GM18519 (cell line): ENCODE measurements around the gene MEIS1.

ENCODE experiments used
- ATAC-seq: cut with Tn5 transposase; IDR thresholded peaks from one replicate; pipeline ENCODE4 v1.9.1; 2021; ENCODE audit warnings: mild to moderate bottlenecking, moderate library complexity; ENCODE audit not compliant: unreplicated experiment, low FRiP score

The MEIS1 gene

GRCh38 chr2:66497431-66498288 is 62.7 kb downstream of the MEIS1 start:
- no peak for ATAC-seq

GRCh38 chr2:66498289-66498975 is 63.5 kb downstream of the MEIS1 start:
- ATAC-seq: no peak

- ATAC-seq: no peak
These were observed 66.3 kb downstream of the MEIS1 start for GRCh38 chr2:66501267-66501666.

GRCh38 chr2:66506265-66506664 is 71.3 kb downstream of the MEIS1 start:
- no peak for ATAC-seq

- ATAC-seq: no peak
These were observed 72.8 kb downstream of the MEIS1 start for GRCh38 chr2:66507673-66508201.

GRCh38 chr2:66508484-66509071 is 73.7 kb downstream of the MEIS1 start:
- ATAC-seq: no peak

- no peak for ATAC-seq
These were observed 74.4 kb downstream of the MEIS1 start for GRCh38 chr2:66509326-66509811.

- ATAC-seq: no peak
These were observed 77.7 kb downstream of the MEIS1 start for GRCh38 chr2:66512626-66513025.

GRCh38 chr2:66515743-66516142 is 80.8 kb downstream of the MEIS1 start:
- ATAC-seq: no peak

GRCh38 chr2:66516499-66516898 is 81.6 kb downstream of the MEIS1 start:
- ATAC-seq: no peak

- no peak for ATAC-seq
These were observed 82.8 kb downstream of the MEIS1 start for GRCh38 chr2:66517772-66518171.

GRCh38 chr2:66519264-66519843 is 84.4 kb downstream of the MEIS1 start:
- ATAC-seq: no peak

- no peak for ATAC-seq
These were observed 86.5 kb downstream of the MEIS1 start for GRCh38 chr2:66521291-66521922.

GRCh38 chr2:66522611-66523376 is 87.9 kb downstream of the MEIS1 start:
- ATAC-seq: no peak

- ATAC-seq: no peak
These were observed 88.5 kb downstream of the MEIS1 start for GRCh38 chr2:66523377-66523969.

- ATAC-seq: no peak
These were observed 89.1 kb downstream of the MEIS1 start for GRCh38 chr2:66523990-66524389.

- no peak for ATAC-seq
These were observed 90.7 kb downstream of the MEIS1 start for GRCh38 chr2:66525606-66526005.

- ATAC-seq: no peak
These were observed 91.3 kb downstream of the MEIS1 start for GRCh38 chr2:66526180-66526579.
